Loucy (cell line): Measurements from ENCODE around the gene KLF8.

Experiments
- H2AFZ ChIP-seq: fragments of 200-600 bp; sonication (generic); 2 replicates; pipeline ENCODE4 v1.6.0; 2016; ENCODE audit warnings: antibody characterized with exemption, mild to moderate bottlenecking, low read length, moderate library complexity
- H3F3A ChIP-seq: fragments of 200-600 bp; 2 replicates; pipeline ENCODE4 v1.6.0; 2016; ENCODE audit warnings: antibody characterized with exemption, low read depth, mild to moderate bottlenecking
- H3K27me3 ChIP-seq: fragments of 200-600 bp; sonication (generic); 2 replicates; pipeline ENCODE4 v1.6.1; 2014; ENCODE audit warnings: low read length, mild to moderate bottlenecking; ENCODE audit not compliant: insufficient read depth, poor library complexity, severe bottlenecking
- H3K36me3 ChIP-seq: fragments of 200-600 bp; sonication (generic); 2 replicates; pipeline ENCODE4 v1.6.1; 2016; ENCODE audit warnings: low read length; ENCODE audit not compliant: insufficient read depth
- H3K4me1 ChIP-seq: fragments of 200-600 bp; sonication (generic); 2 replicates; pipeline ENCODE4 v1.5.1; 2014; ENCODE audit warnings: low read length, mild to moderate bottlenecking; ENCODE audit not compliant: insufficient read depth, poor library complexity, severe bottlenecking
- H3K4me2 ChIP-seq: fragments of 200-600 bp; sonication (generic); 2 replicates; pipeline ENCODE4 v1.6.0; 2014; ENCODE audit warnings: antibody characterized with exemption, low read length, low read depth, mild to moderate bottlenecking; ENCODE audit not compliant: poor library complexity, severe bottlenecking
- H3K4me3 ChIP-seq: fragments of 200-600 bp; sonication (generic); 2 replicates; pipeline ENCODE4 v1.5.1; 2014; ENCODE audit warnings: low read length, mild to moderate bottlenecking, mixed read lengths; ENCODE audit not compliant: poor library complexity, severe bottlenecking
- H3K79me2 ChIP-seq: fragments of 200-600 bp; sonication (generic); 2 replicates; pipeline ENCODE4 v1.6.1; 2014; ENCODE audit warnings: low read length; ENCODE audit not compliant: insufficient read depth
- H3K9ac ChIP-seq: fragments of 200-600 bp; sonication (generic); 2 replicates; pipeline ENCODE4 v1.6.0; 2014; ENCODE audit warnings: mild to moderate bottlenecking, low read depth, low read length, moderate library complexity; ENCODE audit not compliant: poor library complexity, severe bottlenecking
- H3K9me2 ChIP-seq: fragments of 200-600 bp; sonication (generic); replicated peaks from 2 replicates; pipeline ENCODE4 v1.6.1; 2016; ENCODE audit warnings: low read depth, low read length, mixed read lengths
- H3K9me3 ChIP-seq: fragments of 200-600 bp; sonication (generic); 2 replicates; pipeline ENCODE4 v1.6.1; 2014; ENCODE audit warnings: mild to moderate bottlenecking, antibody characterized with exemption, low read length, low read depth; ENCODE audit not compliant: insufficient read depth
- H4K20me1 ChIP-seq: fragments of 200-600 bp; sonication (generic); 2 replicates; pipeline ENCODE4 v1.6.0; 2014; ENCODE audit warnings: antibody characterized with exemption, low read length, mild to moderate bottlenecking; ENCODE audit not compliant: insufficient read depth, poor library complexity, severe bottlenecking
- CTCF ChIP-seq: fragments of 200-600 bp; sonication (generic); conservative IDR thresholded peaks from 2 replicates; pipeline ENCODE4 v1.5.1; 2014; ENCODE audit warnings: mild to moderate bottlenecking, antibody characterized with exemption, low read length
- EZH2phosphoT487 ChIP-seq: fragments of 200-600 bp; IDR thresholded peaks from 2 replicates; pipeline ENCODE4 v1.6.1; 2018; ENCODE audit warnings: antibody characterized with exemption, mild to moderate bottlenecking, moderate library complexity, borderline replicate concordance

KLF8 gene

GRCh38 chrX:56226980-56227379 is 5.2 kb upstream of the KLF8 start:
- Histone ChIP-seq H3K4me1 (no peaks in the 10 kb centered on the region), H3K36me3 (no peaks in the 10 kb centered on the region), H3K4me3 (no peak overlapping the region), H3K9ac (no peak overlapping the region), H3K4me2 (no peak overlapping the region), H3K27me3 (no peaks in the 10 kb centered on the region), H2AFZ (no peak overlapping the region), H3K79me2 (no peaks in the 10 kb centered on the region), H3K9me2 (no peaks in the 10 kb centered on the region), H4K20me1 (no peaks in the 10 kb centered on the region), H3F3A (no peaks in the 10 kb centered on the region), H3K9me3 (no peaks in the 10 kb centered on the region)
- TF ChIP-seq CTCF (no peak), EZH2phosphoT487 (no peak)

- no peaks in the 10 kb centered on the region for H3K9me3 ChIP-seq
- no peak overlapping the region for H3K4me3 ChIP-seq
- no peaks in the 10 kb centered on the region for H3F3A ChIP-seq
- no peaks in the 10 kb centered on the region for H3K79me2 ChIP-seq
- no peaks in the 10 kb centered on the region for H3K9me2 ChIP-seq
- H3K4me2 ChIP-seq, result no peak overlapping the region
- H2AFZ ChIP-seq, result no peak overlapping the region
- no peaks in the 10 kb centered on the region for H4K20me1 ChIP-seq
- TF ChIP-seq CTCF, result no peak
- TF ChIP-seq EZH2phosphoT487, result no peak
- H3K27me3 ChIP-seq, result no peaks in the 10 kb centered on the region
- no peaks in the 10 kb centered on the region for H3K36me3 ChIP-seq
- H3K9ac ChIP-seq, result no peak overlapping the region
- H3K4me1 ChIP-seq, result no peaks in the 10 kb centered on the region
Observed at GRCh38 chrX:56228914-56229313, 3.2 kb upstream of the KLF8 start.

- Histone ChIP-seq H2AFZ (no peak overlapping the region), H3K27me3 (no peaks in the 10 kb centered on the region), H4K20me1 (no peaks in the 10 kb centered on the region), H3F3A (no peaks in the 10 kb centered on the region), H3K9me2 (no peaks in the 10 kb centered on the region), H3K9me3 (no peaks in the 10 kb centered on the region), H3K36me3 (no peaks in the 10 kb centered on the region), H3K4me1 (no peaks in the 10 kb centered on the region), H3K4me2 (no peak overlapping the region), H3K9ac (no peak overlapping the region), H3K4me3 (no peak overlapping the region), H3K79me2 (no peaks in the 10 kb centered on the region)
- TF ChIP-seq EZH2phosphoT487, result no peak
- no peak for TF ChIP-seq CTCF
Observed at GRCh38 chrX:56231537-56232090, 542 bp upstream of the KLF8 start.
